Panc1 (cell line): Measurements from ENCODE around the gene SSNA1. TPM values are rescaled to one million over a fixed set of nuclear protein-coding genes. Genes with fewer than 3 reads are reported as not detected.

Experiments used
- ATAC-seq: fragments of 200-7000 bp; cut with Tn5 transposase; 2 replicates; pipeline ENCODE4 v1.9.1; 2020; ENCODE audit warnings: mild to moderate bottlenecking, moderate library complexity
- BruUV-seq: library from RNA; stranded (reverse); fragments of 400-500 nt; replicated peaks from 2 replicates; lab custom pipeline; 2021; lab: Mats Ljungman, UMichigan
- CTCF ChIA-PET: fragments of 300-600 bp; sonication (Branson Sonifier 250); formaldehyde crosslinking; loops from one replicate; lab custom pipeline; 2022; ENCODE audit warnings: antibody characterized with exemption; lab: Charles Lee
- POLR2A ChIA-PET: fragments of 300-600 bp; sonication (Branson Sonifier 250); formaldehyde crosslinking; loops from one replicate; lab custom pipeline; 2022; ENCODE audit warnings: antibody characterized with exemption; lab: Charles Lee
- DNase-seq: peaks from one replicate; pipeline ENCODE4 v3.0.0-alpha.2; 2010; ENCODE audit warnings: low read depth, low spot score
- H3K27ac ChIP-seq: 2 replicates; pipeline ENCODE4 v1.5.1; 2011; ENCODE audit warnings: mild to moderate bottlenecking, low read length, inconsistent platforms
- H3K27me3 ChIP-seq: fragments of 200-500 bp; sonication (Bioruptor generic); 2 replicates; pipeline ENCODE4 v1.6.0; 2014; ENCODE audit warnings: low read length, inconsistent platforms; ENCODE audit not compliant: control insufficient read depth, insufficient read depth
- H3K36me3 ChIP-seq: fragments of 200-500 bp; sonication (Bioruptor generic); 2 replicates; pipeline ENCODE4 v1.5.1; 2014; ENCODE audit warnings: inconsistent platforms, mild to moderate bottlenecking, low read length, moderate library complexity; ENCODE audit not compliant: control insufficient read depth, insufficient read depth
- H3K4me1 ChIP-seq: 2 replicates; pipeline ENCODE4 v1.5.1; 2011; ENCODE audit warnings: inconsistent platforms, mild to moderate bottlenecking, low read length, moderate library complexity; ENCODE audit not compliant: control insufficient read depth, insufficient read depth
- H3K4me3 ChIP-seq, 2 experiments: 2 replicates each; pipeline ENCODE4 v1.5.1; 2011 to 2012; ENCODE audit warnings: low read depth in 2 of 2, low read length in 2 of 2, mild to moderate bottlenecking in 2 of 2, inconsistent platforms in 1 of 2, moderate library complexity in 1 of 2
- H3K9me3 ChIP-seq: fragments of 200-500 bp; sonication (Bioruptor generic); 2 replicates; pipeline ENCODE4 v1.5.1; 2014; ENCODE audit warnings: low read depth, mild to moderate bottlenecking, inconsistent platforms, low read length, moderate library complexity; ENCODE audit not compliant: control insufficient read depth, insufficient read depth
- CTCF ChIP-seq: fragments of 450-650 bp; IDR thresholded peaks from 2 replicates; pipeline ENCODE4 v1.5.1; 2017; ENCODE audit warnings: mild to moderate bottlenecking
- POLR2AphosphoS5 ChIP-seq: IDR thresholded peaks from 2 replicates; pipeline ENCODE4 v1.6.1; 2012; ENCODE audit warnings: mild to moderate bottlenecking, low read depth, low read length, moderate library complexity
- REST ChIP-seq, 2 experiments: IDR thresholded peaks; 2 replicates each; pipeline ENCODE4 v1.6.1; 2011 to 2012; ENCODE audit warnings: low read depth in 2 of 2, control low read depth in 1 of 2, low read length in 1 of 2, mild to moderate bottlenecking in 1 of 2, moderate library complexity in 1 of 2; ENCODE audit not compliant: insufficient read depth in 1 of 2
- SIN3A ChIP-seq: IDR thresholded peaks from 2 replicates; pipeline ENCODE4 v1.6.1; 2012; ENCODE audit warnings: low read depth, mild to moderate bottlenecking, low read length, moderate library complexity, borderline replicate concordance; ENCODE audit not compliant: insufficient read depth
- TCF7L2 ChIP-seq: IDR thresholded peaks from 2 replicates; pipeline ENCODE4 v1.6.1; 2011; ENCODE audit warnings: mild to moderate bottlenecking, low read depth, low read length, inconsistent platforms
- in situ Hi-C: cut with HindIII; loops from 2 replicates; pipeline ENCODE4 v1.10.0; 2016; ENCODE audit warnings: low sequenced_read_pairs, low pct_unique_long_range_greater_than_20kb
- intact Hi-C: fragments of 100-400 bp; cut with micrococcal nuclease; formaldehyde crosslinking; loops from one replicate; pipeline ENCODE4 v1.10.0; 2022; ENCODE audit not compliant: unreplicated experiment
- total RNA-seq: library from RNA; stranded (reverse); gene quantifications from one replicate; pipeline ENCODE4 v1.2.1, GENCODE V29; 2021; ENCODE audit not compliant: unreplicated experiment

SSNA1 gene
- total RNA-seq, 1 experiment from 2014 or later, result 86.9 TPM

DNA sequence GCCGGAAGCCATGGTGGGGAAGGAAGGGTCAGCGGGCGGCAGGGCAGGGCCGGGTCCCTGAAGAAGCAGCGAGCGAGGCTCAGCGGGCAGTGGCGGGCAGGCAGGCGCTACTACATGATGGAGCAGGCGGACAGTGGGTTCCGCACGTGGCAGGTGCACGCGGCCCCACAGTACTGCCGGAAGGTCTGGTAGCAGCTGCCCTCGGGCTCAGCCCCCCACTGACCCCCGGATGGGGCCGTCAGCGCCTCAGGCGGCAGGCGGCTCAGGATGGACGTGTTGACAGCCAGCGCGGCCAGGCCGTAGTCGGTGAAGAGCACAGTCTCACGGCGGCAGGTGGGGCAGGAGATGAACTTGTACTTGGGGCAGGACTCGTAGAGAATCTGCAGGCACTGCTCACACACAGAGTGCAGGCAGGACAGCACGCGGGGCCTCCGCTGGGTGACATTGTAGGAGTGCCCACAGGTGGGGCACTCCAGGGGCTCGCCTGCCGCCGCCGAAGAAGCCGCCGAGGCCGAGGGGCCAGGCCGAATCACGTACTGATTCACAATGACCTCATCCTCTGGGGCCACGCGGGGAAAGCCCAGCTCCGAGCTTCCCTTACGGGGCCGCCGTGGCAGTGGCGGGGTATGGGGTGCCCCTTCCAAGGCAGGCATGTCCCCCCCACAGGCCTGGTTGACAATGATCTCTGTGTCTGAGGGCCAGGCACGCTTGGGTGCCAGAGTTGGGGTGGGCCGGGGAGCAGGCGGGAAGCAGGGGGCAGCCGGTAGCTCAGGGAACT is 32.0 kb downstream of the SSNA1 start:
- POLR2A ChIA-PET, result no interaction called here
- BruUV-seq, result no TSS peak
- Histone ChIP-seq H3K36me3 (peaks cover 2% of the 10 kb centered on the region; the same call in 1 of the 2 replicates), H3K9me3 (no peaks in the 10 kb centered on the region), H3K27ac (peak overlapping the region; percentile 51; the same call in 1 of the 2 replicates), H3K4me3 (no peak overlapping the region), H3K4me1 (peaks cover 29% of the 10 kb centered on the region), H3K27me3 (no peaks in the 10 kb centered on the region)
- ATAC-seq, result no peak
- intact Hi-C loops (no loop called here), in situ Hi-C loops (no loop called here)
- TF ChIP-seq SIN3A, result no peak
- no peak for TF ChIP-seq REST (IDR thresholded peaks at IDR 0.05; ENCODE audit: insufficient read depth in 1 of 2, low read depth in 2 of 2, low read length in 1 of 2)
- TF ChIP-seq TCF7L2, result no peak
- TF ChIP-seq CTCF, result no peak
- TF ChIP-seq POLR2AphosphoS5, result no peak
- CTCF ChIA-PET, result no interaction called here
- no peak for DNase-seq

- no peaks in the 10 kb centered on the region for H3K9me3 ChIP-seq
- DNase-seq (no peak), ATAC-seq (no peak)
- H3K4me3 ChIP-seq, result no peak overlapping the region; a peak in 1 of 4 replicates
- POLR2A ChIA-PET, result no interaction called here
- no peaks in the 10 kb centered on the region for H3K27me3 ChIP-seq
- peaks cover 29% of the 10 kb centered on the region for H3K4me1 ChIP-seq
- peaks cover 2% of the 10 kb centered on the region; the same call in 1 of the 2 replicates for H3K36me3 ChIP-seq
- in situ Hi-C loops, result no loop called here
- TF ChIP-seq POLR2AphosphoS5 (no peak), CTCF (peak; percentile 14; the same call in 1 of the 2 replicates)
- intact Hi-C loops, result no loop called here
- CTCF ChIA-PET, result no interaction called here
- H3K27ac ChIP-seq, result no peak overlapping the region; the same call in 1 of the 2 replicates
- no TSS peak for BruUV-seq
Measured at GRCh38 chr9:137221095-137221505, 32.6 kb downstream of the SSNA1 start.
